ACC112 (cell line): ENCODE measurements around the gene SLC5A1.
"Not testable (repeated sequence)": the region's sequence is repeated elsewhere in the genome, so short reads cannot be mapped to it uniquely, and the experiment has no call there.

ENCODE experiments used
- H2AFZ ChIP-seq: fragments of 200-600 bp; sonication (generic); one replicate; pipeline ENCODE4 v1.6.0; 2017; ENCODE audit warnings: antibody characterized with exemption, low read length; ENCODE audit not compliant: unreplicated experiment
- H3K27ac ChIP-seq: fragments of 200-600 bp; sonication (generic); 2 replicates; pipeline ENCODE4 v1.5.1; 2014; ENCODE audit warnings: low read depth, mild to moderate bottlenecking, antibody characterized with exemption, low read length, moderate library complexity
- H3K27me3 ChIP-seq: fragments of 200-600 bp; sonication (generic); 2 replicates; pipeline ENCODE4 v1.6.1; 2014; ENCODE audit warnings: mild to moderate bottlenecking, antibody characterized with exemption, low read length, moderate library complexity, mixed read lengths; ENCODE audit not compliant: insufficient read depth
- H3K36me3 ChIP-seq: fragments of 200-600 bp; sonication (generic); 2 replicates; pipeline ENCODE4 v1.6.1; 2016; ENCODE audit warnings: mild to moderate bottlenecking, antibody characterized with exemption, low read length, moderate library complexity, mixed read lengths; ENCODE audit not compliant: insufficient read depth
- H3K4me1 ChIP-seq: fragments of 200-600 bp; sonication (generic); one replicate; pipeline ENCODE4 v1.6.1; 2016; ENCODE audit warnings: low read length, mixed read lengths; ENCODE audit not compliant: insufficient read depth, unreplicated experiment, control insufficient read depth
- H3K4me3 ChIP-seq: fragments of 200-600 bp; sonication (generic); 2 replicates; pipeline ENCODE4 v1.5.1; 2014; ENCODE audit warnings: mild to moderate bottlenecking, low read depth, low read length
- H3K79me2 ChIP-seq: fragments of 200-600 bp; sonication (generic); one replicate; pipeline ENCODE4 v1.6.0; 2016; ENCODE audit warnings: low read length; ENCODE audit not compliant: control insufficient read depth, unreplicated experiment, insufficient read depth

Gene SLC5A1

GRCh38 chr22:32127904-32128303 lies 84.8 kb downstream of the SLC5A1 start:
- H3K79me2 ChIP-seq = no peaks in the 10 kb centered on the region
- no peak overlapping the region for H3K4me3 ChIP-seq
- H3K27me3 ChIP-seq = no peaks in the 10 kb centered on the region
- H3K27ac ChIP-seq = no peak overlapping the region
- no peaks in the 10 kb centered on the region for H3K4me1 ChIP-seq
- H3K36me3 ChIP-seq = no peaks in the 10 kb centered on the region
- H2AFZ ChIP-seq = no peak overlapping the region

GRCh38 chr22:32130464-32130863 lies 87.4 kb downstream of the SLC5A1 start:
- Histone ChIP-seq H3K27me3 (no peaks in the 10 kb centered on the region), H3K4me1 (no peaks in the 10 kb centered on the region), H3K36me3 (no peaks in the 10 kb centered on the region), H3K79me2 (no peaks in the 10 kb centered on the region), H3K27ac (no peak overlapping the region), H2AFZ (no peak overlapping the region), H3K4me3 (no peak overlapping the region)

GRCh38 chr22:32132126-32132525 lies 89.1 kb downstream of the SLC5A1 start:
- peaks cover 3% of the 10 kb centered on the region for H3K4me1 ChIP-seq
- no peaks in the 10 kb centered on the region for H3K36me3 ChIP-seq
- H3K27ac ChIP-seq = no peak overlapping the region
- H3K27me3 ChIP-seq = no peaks in the 10 kb centered on the region
- H3K4me3 ChIP-seq = no peak overlapping the region
- H3K79me2 ChIP-seq = no peaks in the 10 kb centered on the region
- H2AFZ ChIP-seq = no peak overlapping the region

- Histone ChIP-seq H3K36me3 (no peaks in the 10 kb centered on the region), H2AFZ (no peak overlapping the region), H3K4me1 (peaks cover 3% of the 10 kb centered on the region), H3K79me2 (no peaks in the 10 kb centered on the region), H3K27me3 (no peaks in the 10 kb centered on the region), H3K27ac (no peak overlapping the region), H3K4me3 (no peak overlapping the region)
Measured at GRCh38 chr22:32132783-32133182, 89.7 kb downstream of the SLC5A1 start.

- not testable (repeated sequence) for H3K27me3 ChIP-seq
Measured at GRCh38 chr22:32134796-32135195, 91.7 kb downstream of the SLC5A1 start.

GRCh38 chr22:32135958-32136357 lies 92.9 kb downstream of the SLC5A1 start:
- not testable (repeated sequence) for H3K4me1 ChIP-seq, H3K36me3 ChIP-seq, H3K79me2 ChIP-seq, H3K4me3 ChIP-seq, H3K27me3 ChIP-seq, H3K27ac ChIP-seq
- peak overlapping the region; percentile 25 for H2AFZ ChIP-seq

More at GRCh38 chr22:32134796-32135195, 91.7 kb downstream of the SLC5A1 start:
- not testable (repeated sequence) for H3K27ac ChIP-seq, H3K4me1 ChIP-seq, H3K4me3 ChIP-seq, H2AFZ ChIP-seq, H3K36me3 ChIP-seq, H3K79me2 ChIP-seq

- H3K36me3 ChIP-seq, H2AFZ ChIP-seq, H3K27me3 ChIP-seq, H3K79me2 ChIP-seq, H3K4me3 ChIP-seq, H3K27ac ChIP-seq, H3K4me1 ChIP-seq: not testable (repeated sequence)
Measured at GRCh38 chr22:32136881-32137280, 93.8 kb downstream of the SLC5A1 start.

- H2AFZ ChIP-seq = peak overlapping the region; percentile 89
- H3K4me3 ChIP-seq = peak overlapping the region; percentile 76
- not testable (repeated sequence) for H3K36me3 ChIP-seq, H3K79me2 ChIP-seq, H3K27me3 ChIP-seq, H3K4me1 ChIP-seq, H3K27ac ChIP-seq
Measured at GRCh38 chr22:32137731-32138324, 94.8 kb downstream of the SLC5A1 start.

GRCh38 chr22:32138576-32138975 lies 95.5 kb downstream of the SLC5A1 start:
- H3K36me3 ChIP-seq, H2AFZ ChIP-seq, H3K27me3 ChIP-seq, H3K27ac ChIP-seq, H3K4me1 ChIP-seq, H3K79me2 ChIP-seq: not testable (repeated sequence)
- H3K4me3 ChIP-seq = peak overlapping the region; percentile 76

- H3K36me3 ChIP-seq = not testable (repeated sequence)
Measured at GRCh38 chr22:32140688-32141087, 97.6 kb downstream of the SLC5A1 start.

GRCh38 chr22:32142600-32142999 lies 99.5 kb downstream of the SLC5A1 start:
- H3K36me3 ChIP-seq = no peaks in the 10 kb centered on the region
- H3K79me2 ChIP-seq = no peaks in the 10 kb centered on the region
- H3K4me3 ChIP-seq = no peak overlapping the region
- H3K27me3 ChIP-seq = no peaks in the 10 kb centered on the region
- H3K27ac ChIP-seq = no peak overlapping the region
- no peaks in the 10 kb centered on the region for H3K4me1 ChIP-seq
- no peak overlapping the region for H2AFZ ChIP-seq

More at GRCh38 chr22:32140688-32141087, 97.6 kb downstream of the SLC5A1 start:
- not testable (repeated sequence) for H3K4me1 ChIP-seq, H3K27me3 ChIP-seq, H3K4me3 ChIP-seq, H3K27ac ChIP-seq, H3K79me2 ChIP-seq, H2AFZ ChIP-seq
